ENCODE data around the gene VPS4B. TPM values are rescaled to one million over a fixed set of nuclear protein-coding genes. Genes with fewer than 3 reads are reported as not detected.
"Not testable (repeated sequence)": the region's sequence is repeated elsewhere in the genome, so short reads cannot be mapped to it uniquely, and the experiment has no call there.

The VPS4B gene
- total RNA-seq, 2 donors from 2014 or later, result 66.7 to 86.5 TPM

GRCh38 chr18:63374540-63374939 lies 47.7 kb downstream of the VPS4B start:
- Mint-ChIP-seq H3K36me3 (no peaks in the 10 kb centered on the region), H3K4me3 (no peak overlapping the region), H3K4me1 (ENCODE audit: low read depth in 2 of 2) (peaks cover 11% of the 10 kb centered on the region in 2 donors), H3K27ac (no peak overlapping the region), H3K9me3 (peaks cover 6% of the 10 kb centered on the region), H3K27me3 (peaks cover 0 to 6% of the 10 kb centered on the region in 2 donors)
- ATAC-seq (no peak), DNase-seq (ENCODE audit: low spot score) (no peak)

DNA sequence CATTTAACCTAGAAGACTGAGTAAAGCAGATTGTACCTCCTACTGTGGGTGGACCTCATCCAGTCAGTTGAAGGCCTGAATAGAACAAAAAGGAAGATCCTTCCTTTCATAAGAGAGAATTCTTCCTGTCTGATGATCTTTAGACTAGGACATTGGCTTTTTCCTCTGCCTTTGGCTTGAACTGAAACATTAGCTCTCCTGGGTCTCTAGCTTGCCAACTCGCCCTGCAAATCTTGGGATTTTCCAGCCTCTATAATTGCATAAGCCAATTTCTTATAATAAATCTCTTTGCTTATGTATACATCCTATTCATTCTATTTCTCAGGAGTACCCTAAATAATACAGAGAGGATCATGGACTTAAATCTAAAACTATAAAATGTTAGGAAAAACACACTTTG lies 49.1 kb downstream of the VPS4B start:
- ATAC-seq (no peak), DNase-seq (ENCODE audit: low spot score) (no peak)
- Mint-ChIP-seq H3K4me1 (ENCODE audit: low read depth in 2 of 2) (peaks cover 9% of the 10 kb centered on the region in 2 donors), H3K27me3 (peaks cover 0 to 13% of the 10 kb centered on the region in 2 donors), H3K9me3 (peaks cover 6% of the 10 kb centered on the region), H3K4me3 (no peak overlapping the region), H3K27ac (no peak overlapping the region), H3K36me3 (no peaks in the 10 kb centered on the region)

DNA sequence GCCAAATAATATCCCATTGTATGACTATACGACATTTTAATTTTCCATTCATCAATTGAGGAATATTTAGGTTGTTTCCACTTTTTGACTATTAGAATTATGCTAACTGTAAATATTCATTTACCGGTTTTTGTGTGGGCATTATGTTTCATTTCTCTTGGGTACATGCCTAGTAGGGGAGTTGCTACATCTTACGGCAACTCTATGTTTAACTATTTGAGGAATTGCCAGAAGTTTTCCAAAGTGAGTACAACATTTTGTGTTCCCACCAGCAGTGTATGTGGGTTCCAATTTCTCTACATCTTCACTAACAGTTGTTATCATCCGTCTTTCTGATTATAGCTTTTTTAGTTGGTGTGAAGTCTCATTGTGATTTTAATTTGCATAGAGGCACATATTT lies 53.7 kb downstream of the VPS4B start:
- DNase-seq (ENCODE audit: low spot score) (no peak), ATAC-seq (no peak)
- no peaks in the 10 kb centered on the region for H3K9me3 Mint-ChIP-seq
- H3K36me3 Mint-ChIP-seq, result peaks cover 4% of the 10 kb centered on the region
- H3K27me3 Mint-ChIP-seq, result peaks cover 0 to 12% of the 10 kb centered on the region in 2 donors
- H3K27ac Mint-ChIP-seq, result peak overlapping the region; percentile 16 to 88
- H3K4me3 Mint-ChIP-seq, result peak overlapping the region; percentile 93
- H3K4me1 Mint-ChIP-seq (ENCODE audit: low read depth in 2 of 2), result peaks cover 27 to 34% of the 10 kb centered on the region in 2 donors

- Mint-ChIP-seq H3K4me1 (ENCODE audit: low read depth in 2 of 2) (peaks cover 34 to 43% of the 10 kb centered on the region in 2 donors), H3K27ac (peak within 1 kb of the TSS; percentile 24 to 65), H3K27me3 (peaks cover 0 to 12% of the 10 kb centered on the region in 2 donors), H3K4me3 (peak within 1 kb of the TSS; percentile 93), H3K9me3 (no peaks in the 10 kb centered on the region), H3K36me3 (peaks cover 5% of the 10 kb centered on the region)
- ATAC-seq, result peak; percentile 93 to 95
- DNase-seq (ENCODE audit: low spot score), result peak; percentile 88
Measured at GRCh38 chr18:63367053-63367953, 55.0 kb downstream of the VPS4B start, which contains the start of gene KDSR. TSS of gene KDSR (minus strand) at chr18:63367206. CDS start at chr18:63367118, 88 bp downstream.

GRCh38 chr18:63366213-63367052 lies 55.8 kb downstream of the VPS4B start:
- ATAC-seq (peak; percentile 54 to 68), DNase-seq (ENCODE audit: low spot score) (peak; percentile 72)
- Mint-ChIP-seq H3K27ac (peak overlapping the region; percentile 24 to 62), H3K4me3 (peak overlapping the region; percentile 93), H3K9me3 (no peaks in the 10 kb centered on the region), H3K27me3 (peaks cover 0 to 12% of the 10 kb centered on the region in 2 donors), H3K36me3 (peaks cover 11% of the 10 kb centered on the region), H3K4me1 (ENCODE audit: low read depth in 2 of 2) (peaks cover 39 to 49% of the 10 kb centered on the region in 2 donors)

- H3K27ac Mint-ChIP-seq, result peak overlapping the region; percentile 24 to 62
- H3K4me1 Mint-ChIP-seq (ENCODE audit: low read depth in 2 of 2), result peaks cover 39 to 49% of the 10 kb centered on the region in 2 donors
- DNase-seq (ENCODE audit: low spot score) (no peak), ATAC-seq (no peak)
- H3K4me3 Mint-ChIP-seq, result peak overlapping the region; percentile 93
- H3K9me3 Mint-ChIP-seq, result no peaks in the 10 kb centered on the region
- H3K27me3 Mint-ChIP-seq, result peaks cover 0 to 12% of the 10 kb centered on the region in 2 donors
- peaks cover 11% of the 10 kb centered on the region for H3K36me3 Mint-ChIP-seq
Measured at GRCh38 chr18:63365876-63366212, 56.4 kb downstream of the VPS4B start.

- Mint-ChIP-seq H3K4me3 (peak overlapping the region; percentile 53), H3K36me3 (peaks cover 11% of the 10 kb centered on the region), H3K4me1 (ENCODE audit: low read depth in 2 of 2) (peaks cover 39 to 48% of the 10 kb centered on the region in 2 donors), H3K27me3 (peaks cover 0 to 8% of the 10 kb centered on the region in 2 donors), H3K27ac (no peak overlapping the region), H3K9me3 (no peaks in the 10 kb centered on the region)
- DNase-seq (ENCODE audit: low spot score) (peak; percentile 66), ATAC-seq (peak in 1 of 2 donors; percentile 36)
Measured at GRCh38 chr18:63363951-63364350, 58.3 kb downstream of the VPS4B start.

- Mint-ChIP-seq H3K4me1 (ENCODE audit: low read depth in 2 of 2) (peaks cover 36 to 43% of the 10 kb centered on the region in 2 donors), H3K4me3 (peak overlapping the region; percentile 53), H3K36me3 (peaks cover 11% of the 10 kb centered on the region)
- H3K9me3 Mint-ChIP-seq; H3K27ac Mint-ChIP-seq; ATAC-seq; H3K27me3 Mint-ChIP-seq; DNase-seq (ENCODE audit: low spot score): not testable (repeated sequence)
Measured at GRCh38 chr18:63363420-63363819, 58.9 kb downstream of the VPS4B start.

GRCh38 chr18:63356272-63356896 lies 65.9 kb downstream of the VPS4B start:
- Mint-ChIP-seq H3K27ac (no peak overlapping the region), H3K36me3 (peaks cover 6% of the 10 kb centered on the region), H3K9me3 (no peaks in the 10 kb centered on the region), H3K4me1 (ENCODE audit: low read depth in 2 of 2) (no peaks in the 10 kb centered on the region), H3K27me3 (no peaks in the 10 kb centered on the region), H3K4me3 (no peak overlapping the region)
- ATAC-seq (no peak), DNase-seq (ENCODE audit: low spot score) (no peak)

- H3K9me3 Mint-ChIP-seq, result no peaks in the 10 kb centered on the region
- no peaks in the 10 kb centered on the region for H3K27me3 Mint-ChIP-seq
- H3K36me3 Mint-ChIP-seq, result peaks cover 6% of the 10 kb centered on the region
- H3K27ac Mint-ChIP-seq, result no peak overlapping the region
- ATAC-seq, result no peak
- no peaks in the 10 kb centered on the region for H3K4me1 Mint-ChIP-seq (ENCODE audit: low read depth in 2 of 2)
- H3K4me3 Mint-ChIP-seq, result no peak overlapping the region
- no peak for DNase-seq (ENCODE audit: low spot score)
Measured at GRCh38 chr18:63350230-63350629, 72.0 kb downstream of the VPS4B start.

DNA sequence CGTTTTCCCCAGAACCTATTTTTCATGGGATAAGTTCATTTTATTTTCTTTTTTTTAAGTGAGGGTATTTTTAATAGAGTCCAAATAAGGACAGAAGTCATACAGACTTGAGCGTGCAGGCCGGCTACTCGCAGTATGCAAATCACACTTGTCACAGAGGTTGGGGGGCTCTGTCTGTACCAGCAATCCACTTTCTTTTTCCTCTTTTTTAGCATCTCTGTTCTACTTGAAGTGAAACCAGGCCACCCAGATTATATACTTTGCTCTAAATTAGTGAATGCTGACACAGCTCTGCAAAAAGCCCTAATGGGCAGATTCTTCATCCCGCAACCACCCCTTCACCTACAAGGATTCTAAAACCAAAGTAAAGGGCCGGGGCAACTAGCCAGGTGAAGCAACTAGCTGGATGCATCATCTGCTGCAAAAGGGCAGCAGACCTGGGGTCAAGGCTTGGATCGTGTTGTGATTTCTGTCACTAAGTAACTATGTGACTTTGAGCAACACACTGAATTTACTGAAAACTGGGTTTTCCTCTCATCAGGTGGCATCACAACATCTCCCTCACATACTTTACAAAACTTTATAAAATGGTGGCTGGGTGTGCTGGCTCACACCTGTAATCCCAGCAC lies 73.7 kb downstream of the VPS4B start:
- no peak for ATAC-seq
- Mint-ChIP-seq H3K27ac (no peak overlapping the region), H3K4me3 (no peak overlapping the region)

DNA sequence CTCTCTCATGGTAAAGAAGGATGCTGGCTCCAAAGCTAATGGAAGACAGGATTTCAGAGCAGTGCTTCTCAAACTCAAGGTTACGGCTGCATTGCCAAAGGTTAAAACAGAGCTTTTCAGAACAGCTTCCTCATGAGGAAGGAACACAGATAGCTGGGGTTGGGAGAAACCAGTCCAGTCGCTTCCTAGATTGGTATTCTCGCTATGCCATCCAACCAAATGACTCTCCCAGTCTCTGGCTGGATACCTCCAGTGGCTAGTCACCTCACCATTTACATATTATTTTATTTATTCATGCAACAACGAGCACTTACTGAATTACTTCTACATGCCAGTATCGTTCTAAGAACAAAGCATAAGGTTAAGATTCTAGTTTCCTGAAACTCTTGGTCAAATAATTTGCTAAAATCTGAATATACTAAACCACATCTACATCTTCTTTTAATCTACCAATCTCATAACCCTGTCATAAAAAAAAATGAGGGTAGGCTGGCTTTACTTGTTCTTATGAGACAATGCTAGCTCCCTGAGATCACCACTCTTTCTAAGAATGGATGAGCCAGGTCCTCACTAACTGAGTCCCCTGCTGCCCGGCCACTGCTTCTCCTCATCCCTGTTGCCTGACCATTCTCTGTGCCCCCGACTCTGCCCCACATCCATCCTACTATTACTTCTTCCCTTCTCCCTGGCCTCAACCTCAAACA lies 75.6 kb downstream of the VPS4B start:
- no peaks in the 10 kb centered on the region for H3K9me3 Mint-ChIP-seq
- no peak overlapping the region for H3K27ac Mint-ChIP-seq
- H3K4me1 Mint-ChIP-seq (ENCODE audit: low read depth in 2 of 2), result no peaks in the 10 kb centered on the region
- DNase-seq (ENCODE audit: low spot score) (no peak), ATAC-seq (no peak)
- no peaks in the 10 kb centered on the region for H3K27me3 Mint-ChIP-seq
- peaks cover 5% of the 10 kb centered on the region for H3K36me3 Mint-ChIP-seq
- no peak overlapping the region for H3K4me3 Mint-ChIP-seq

More for the DNA sequence above, 73.7 kb downstream of the VPS4B start:
- Mint-ChIP-seq H3K27me3 (no peaks in the 10 kb centered on the region), H3K36me3 (peaks cover 4% of the 10 kb centered on the region), H3K4me1 (ENCODE audit: low read depth in 2 of 2) (no peaks in the 10 kb centered on the region), H3K9me3 (no peaks in the 10 kb centered on the region)
- DNase-seq (ENCODE audit: low spot score), result no peak
